K562 (cell line): ENCODE results near the gene TDRD3. TPM values are rescaled to one million over a fixed set of nuclear protein-coding genes. Genes with fewer than 3 reads are reported as not detected.

Experiments used
- ATAC-seq: fragments of 200-7000 bp; cut with Tn5 transposase; 3 replicates; pipeline ENCODE4 v1.9.1; 2020; ENCODE audit warnings: moderate library complexity
- BruUV-seq: library from RNA; stranded (reverse); fragments of 400-500 nt; replicated peaks from 2 replicates; lab custom pipeline; 2021; lab: Mats Ljungman, UMichigan
- CTCF ChIA-PET: fragments of 300-600 bp; formaldehyde crosslinking; extraction: SDS; loops from one replicate; lab custom pipeline; 2021; ENCODE audit warnings: low intra/inter-chr PET ratio; lab: Yijun Ruan, JAX
- POLR2A ChIA-PET: fragments of 300-600, 350-650 bp; sonication (Branson Sonifier 250); formaldehyde crosslinking; extraction: SDS; loops from one replicate; lab custom pipeline; 2021; ENCODE audit warnings: antibody characterized with exemption, inconsistent platforms; lab: Yijun Ruan, JAX
- DNase-seq, 4 experiments: peaks; one replicate each; pipeline versions ENCODE4 v3.0.0 to v3.0.0-alpha.2; 2011 to 2018; ENCODE audit warnings: low spot score in 3 of 4, mixed read lengths in 3 of 4; ENCODE audit errors: extremely low read depth in 1 of 4
- FAIRE-seq: peaks from 2 replicates; lab custom pipeline; 2011; peaks lifted over from hg19 to GRCh38; lab: Jason Lieb, UNC
- H2AFZ ChIP-seq: 2 replicates; pipeline ENCODE4 v1.6.0; 2011; ENCODE audit warnings: low read depth, low read length, control low read depth, inconsistent platforms
- H3K27ac ChIP-seq: fragments of 200-600 bp; 3 replicates; pipeline ENCODE4 v1.8.0; 2011; ENCODE audit warnings: low read depth, mild to moderate bottlenecking, control low read depth, inconsistent platforms, low read length, moderate library complexity, mixed read lengths; ENCODE audit errors: extremely low read depth
- H3K27me3 ChIP-seq, 2 experiments: fragments of 300-600 bp in 1 of 2; 2 replicates in 1 of 2; 3 replicates in 1 of 2; pipeline versions ENCODE4 v1.6.0 to v1.8.0; 2011; ENCODE audit warnings: inconsistent platforms in 2 of 2, low read length in 2 of 2, mild to moderate bottlenecking in 1 of 2, mixed read lengths in 1 of 2, moderate library complexity in 1 of 2; ENCODE audit not compliant: control insufficient read depth in 2 of 2, insufficient read depth in 2 of 2
- H3K36me3 ChIP-seq: fragments of 300-600 bp; 3 replicates; pipeline ENCODE4 v1.8.0; 2011; ENCODE audit warnings: mild to moderate bottlenecking, low read length, inconsistent platforms; ENCODE audit not compliant: control insufficient read depth, insufficient read depth
- H3K4me1 ChIP-seq, 2 experiments: fragments of 200-600 bp in 1 of 2; replicated peaks in 1 of 2; 2 replicates in 1 of 2; 3 replicates in 1 of 2; pipeline versions ENCODE4 v1.5.1 to v1.8.0; 2011; ENCODE audit warnings: inconsistent platforms in 2 of 2, low read length in 2 of 2, mild to moderate bottlenecking in 1 of 2, mixed read lengths in 1 of 2, moderate library complexity in 1 of 2; ENCODE audit not compliant: control insufficient read depth in 2 of 2, insufficient read depth in 2 of 2
- H3K4me2 ChIP-seq: 2 replicates; pipeline ENCODE4 v1.6.1; 2011; ENCODE audit warnings: low read length, control low read depth, inconsistent platforms, mixed read lengths; ENCODE audit not compliant: insufficient read depth
- H3K4me3 ChIP-seq: fragments of 200-600 bp; sonication (generic), shearing (Covaris generic); 2 replicates; pipeline ENCODE4 v1.5.1; 2016; ENCODE audit warnings: control low read depth, inconsistent platforms
- H3K79me2 ChIP-seq: fragments of 200-600 bp; 3 replicates; pipeline ENCODE4 v1.8.0; 2011; ENCODE audit warnings: low read length, inconsistent platforms; ENCODE audit not compliant: control insufficient read depth, insufficient read depth
- H3K9ac ChIP-seq, 2 experiments: 2 replicates each; pipeline versions ENCODE4 v1.6.0 to v1.6.1; 2011; ENCODE audit warnings: low read depth in 2 of 2, low read length in 2 of 2, control low read depth in 1 of 2, inconsistent platforms in 1 of 2, mild to moderate bottlenecking in 1 of 2, mixed read lengths in 1 of 2; ENCODE audit not compliant: insufficient read depth in 1 of 2
- H3K9me1 ChIP-seq: one replicate; pipeline ENCODE4 v1.6.0; 2011; ENCODE audit warnings: inconsistent platforms, mild to moderate bottlenecking, low read length, moderate library complexity; ENCODE audit not compliant: control insufficient read depth, insufficient read depth
- H3K9me3 ChIP-seq: replicated peaks from 2 replicates; pipeline ENCODE4 v1.5.1; 2011; ENCODE audit warnings: low read depth, low read length, inconsistent platforms; ENCODE audit not compliant: control insufficient read depth, insufficient read depth
- H4K20me1 ChIP-seq: replicated peaks from 2 replicates; pipeline ENCODE4 v1.6.1; 2011; ENCODE audit warnings: low read length, inconsistent platforms, mixed read lengths; ENCODE audit not compliant: control insufficient read depth, insufficient read depth
- CEBPG ChIP-seq, 3 experiments: fragments of 200-800 bp in 1 of 3; sonication (Bioruptor generic) in 1 of 3; sonication (generic) in 1 of 3; formaldehyde crosslinking in 1 of 3; IDR thresholded peaks in 2 of 3; conservative IDR thresholded peaks in 1 of 3; 2 replicates each; pipeline versions ENCODE4 v1.6.1 to v1.8.0; 2016 to 2022; ENCODE audit warnings: missing compliant biosample characterization in 2 of 3, missing genetic modification characterization in 2 of 3, mild to moderate bottlenecking in 1 of 3, missing genetic modification reagents in 1 of 3
- NR2C2 ChIP-seq, 2 experiments: fragments of 200-800 bp in 1 of 2; sonication (Bioruptor generic) in 1 of 2; sonication (generic) in 1 of 2; formaldehyde crosslinking in 1 of 2; IDR thresholded peaks; 2 replicates each; pipeline versions ENCODE4 v1.6.1 to v1.8.0; 2016 to 2022; ENCODE audit warnings: mild to moderate bottlenecking in 1 of 2, missing compliant biosample characterization in 1 of 2, missing genetic modification characterization in 1 of 2, missing genetic modification reagents in 1 of 2
- TRIM24 ChIP-seq, 2 experiments: fragments of 450-650 bp; IDR thresholded peaks; 2 replicates each; pipeline ENCODE4 v1.6.1; 2016
- in situ Hi-C: fragments of 300-500 bp; cut with MboI; formaldehyde crosslinking; loops from 4 replicates; pipeline ENCODE4 v1.15.0; 2018; ENCODE audit warnings: inconsistent platforms, mixed read lengths
- intact Hi-C: fragments of 100-400 bp; cut with micrococcal nuclease; formaldehyde crosslinking; loops from 2 replicates; pipeline ENCODE4 v1.14.2; 2022
- polyA plus RNA-seq, 8 experiments: library from polyadenylated mRNA; depleted of rRNA in 4 of 8; stranded (reverse) in 5 of 8; unstranded in 3 of 8; fragments of >200 nt; fragmentation: Nextera tagmentation in 2 of 8; fragmentation: Illumina TruSeq in 1 of 8; extraction: Ambion mirVana in 2 of 8; extraction: Trizol in 1 of 8; gene quantifications; 2 replicates each; pipeline versions ENCODE4 v1.2.1 to v1.2.3, GENCODE V29; 2011 to 2014; ENCODE audit warnings: inconsistent platforms in 1 of 8, missing spikeins in 1 of 8
- total RNA-seq, 7 experiments: library from RNA; depleted of rRNA in 6 of 7; stranded (reverse); fragments of >200 nt in 6 of 7; fragmentation: Illumina TruSeq in 2 of 7; extraction: Trizol in 2 of 7; gene quantifications; 2 replicates each; pipeline versions ENCODE4 v1.2.1 to v1.2.3, GENCODE V29; 2011 to 2021; ENCODE audit warnings: low replicate concordance in 1 of 7
- TF ChIP-seq, protein P1 (sequence below), 2 experiments: fragments of 450-650 bp in 1 of 2; sonication (generic) in 1 of 2; formaldehyde crosslinking in 1 of 2; IDR thresholded peaks in 1 of 2; conservative IDR thresholded peaks in 1 of 2; 2 replicates each; pipeline versions ENCODE4 v1.6.1 to v1.8.1; 2016 to 2023; ENCODE audit warnings: mild to moderate bottlenecking in 2 of 2, moderate library complexity in 2 of 2, inconsistent platforms in 1 of 2, missing genetic modification reagents in 1 of 2
- TF ChIP-seq, protein P2 (sequence below): fragments of 450-650 bp; IDR thresholded peaks from 2 replicates; pipeline ENCODE4 v1.6.1; 2016; ENCODE audit warnings: low read depth

Gene TDRD3
- total and polyA plus RNA-seq, 9 of the 15 experiments (the other 6 are each of a cell fraction or from before 2014, with no cell fraction given) = 3.6 to 16.4 (median 9.5) TPM

DNA sequence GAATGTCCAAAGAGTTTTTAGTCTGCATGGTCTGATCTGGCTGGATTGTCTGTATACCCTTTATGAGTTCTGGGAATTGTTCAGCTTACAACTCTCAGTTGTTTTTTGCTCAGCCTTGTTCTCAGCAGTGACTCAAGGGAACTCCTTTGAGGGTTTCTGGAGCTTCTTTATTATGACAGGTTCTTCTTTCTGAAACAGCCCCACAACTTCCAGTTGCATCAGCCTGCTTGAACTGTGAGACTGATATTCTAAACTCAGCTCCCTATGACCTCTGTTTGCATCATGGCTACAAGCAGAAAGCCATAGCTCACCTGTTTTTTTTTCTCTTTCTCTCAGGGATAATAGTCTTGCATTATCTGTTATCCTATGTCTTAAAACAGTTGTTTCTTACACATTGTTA, 85.0 kb downstream of the TDRD3 start:
- no peaks in the 10 kb centered on the region for H3K27me3 ChIP-seq
- intact Hi-C loops (no loop called here), in situ Hi-C loops (no loop called here)
- H4K20me1 ChIP-seq = no peaks in the 10 kb centered on the region
- ChIA-PET POLR2A (no interaction called here), CTCF (no interaction called here)
- no TSS peak for BruUV-seq
- no peak overlapping the region for H3K4me3 ChIP-seq
- no peak overlapping the region for H3K4me2 ChIP-seq
- ATAC-seq = peak; percentile 71
- H3K36me3 ChIP-seq = peaks cover 3% of the 10 kb centered on the region; the same call in 1 of the 3 replicates
- no peak for FAIRE-seq
- no peak overlapping the region for H2AFZ ChIP-seq
- no peak for DNase-seq
- no peaks in the 10 kb centered on the region for H3K4me1 ChIP-seq
- H3K79me2 ChIP-seq = no peaks in the 10 kb centered on the region
- no peak overlapping the region for H3K9ac ChIP-seq
- TF ChIP-seq, protein P1, sequence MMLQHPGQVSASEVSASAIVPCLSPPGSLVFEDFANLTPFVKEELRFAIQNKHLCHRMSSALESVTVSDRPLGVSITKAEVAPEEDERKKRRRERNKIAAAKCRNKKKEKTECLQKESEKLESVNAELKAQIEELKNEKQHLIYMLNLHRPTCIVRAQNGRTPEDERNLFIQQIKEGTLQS (IDR thresholded peaks at IDR 0.05) = peak; percentile 63; the same call in 1 of the 2 replicates
- TF ChIP-seq, protein P1 (CRISPR knock-in tag; conservative IDR thresholded peaks at IDR 0.05) = no peak
- TF ChIP-seq TRIM24 (IDR thresholded peaks at IDR 0.05) (peak in 1 of 2 experiments; percentile 50; a peak in 2 of 4 replicates), NR2C2 (CRISPR knock-in tag; IDR thresholded peaks at IDR 0.05) (no peak), NR2C2 (tag; IDR thresholded peaks at IDR 0.05) (peak; percentile 65; the same call in 1 of the 2 replicates), CEBPG (CRISPR knock-in tag; IDR thresholded peaks at IDR 0.05) (peak; percentile 74), CEBPG (tag; conservative IDR thresholded peaks at IDR 0.05 in 1 of 2, IDR thresholded peaks at IDR 0.05 in 1 of 2) (peak; percentile 25 to 87; a peak in 2 of 4 replicates)
- TF ChIP-seq, protein P2, sequence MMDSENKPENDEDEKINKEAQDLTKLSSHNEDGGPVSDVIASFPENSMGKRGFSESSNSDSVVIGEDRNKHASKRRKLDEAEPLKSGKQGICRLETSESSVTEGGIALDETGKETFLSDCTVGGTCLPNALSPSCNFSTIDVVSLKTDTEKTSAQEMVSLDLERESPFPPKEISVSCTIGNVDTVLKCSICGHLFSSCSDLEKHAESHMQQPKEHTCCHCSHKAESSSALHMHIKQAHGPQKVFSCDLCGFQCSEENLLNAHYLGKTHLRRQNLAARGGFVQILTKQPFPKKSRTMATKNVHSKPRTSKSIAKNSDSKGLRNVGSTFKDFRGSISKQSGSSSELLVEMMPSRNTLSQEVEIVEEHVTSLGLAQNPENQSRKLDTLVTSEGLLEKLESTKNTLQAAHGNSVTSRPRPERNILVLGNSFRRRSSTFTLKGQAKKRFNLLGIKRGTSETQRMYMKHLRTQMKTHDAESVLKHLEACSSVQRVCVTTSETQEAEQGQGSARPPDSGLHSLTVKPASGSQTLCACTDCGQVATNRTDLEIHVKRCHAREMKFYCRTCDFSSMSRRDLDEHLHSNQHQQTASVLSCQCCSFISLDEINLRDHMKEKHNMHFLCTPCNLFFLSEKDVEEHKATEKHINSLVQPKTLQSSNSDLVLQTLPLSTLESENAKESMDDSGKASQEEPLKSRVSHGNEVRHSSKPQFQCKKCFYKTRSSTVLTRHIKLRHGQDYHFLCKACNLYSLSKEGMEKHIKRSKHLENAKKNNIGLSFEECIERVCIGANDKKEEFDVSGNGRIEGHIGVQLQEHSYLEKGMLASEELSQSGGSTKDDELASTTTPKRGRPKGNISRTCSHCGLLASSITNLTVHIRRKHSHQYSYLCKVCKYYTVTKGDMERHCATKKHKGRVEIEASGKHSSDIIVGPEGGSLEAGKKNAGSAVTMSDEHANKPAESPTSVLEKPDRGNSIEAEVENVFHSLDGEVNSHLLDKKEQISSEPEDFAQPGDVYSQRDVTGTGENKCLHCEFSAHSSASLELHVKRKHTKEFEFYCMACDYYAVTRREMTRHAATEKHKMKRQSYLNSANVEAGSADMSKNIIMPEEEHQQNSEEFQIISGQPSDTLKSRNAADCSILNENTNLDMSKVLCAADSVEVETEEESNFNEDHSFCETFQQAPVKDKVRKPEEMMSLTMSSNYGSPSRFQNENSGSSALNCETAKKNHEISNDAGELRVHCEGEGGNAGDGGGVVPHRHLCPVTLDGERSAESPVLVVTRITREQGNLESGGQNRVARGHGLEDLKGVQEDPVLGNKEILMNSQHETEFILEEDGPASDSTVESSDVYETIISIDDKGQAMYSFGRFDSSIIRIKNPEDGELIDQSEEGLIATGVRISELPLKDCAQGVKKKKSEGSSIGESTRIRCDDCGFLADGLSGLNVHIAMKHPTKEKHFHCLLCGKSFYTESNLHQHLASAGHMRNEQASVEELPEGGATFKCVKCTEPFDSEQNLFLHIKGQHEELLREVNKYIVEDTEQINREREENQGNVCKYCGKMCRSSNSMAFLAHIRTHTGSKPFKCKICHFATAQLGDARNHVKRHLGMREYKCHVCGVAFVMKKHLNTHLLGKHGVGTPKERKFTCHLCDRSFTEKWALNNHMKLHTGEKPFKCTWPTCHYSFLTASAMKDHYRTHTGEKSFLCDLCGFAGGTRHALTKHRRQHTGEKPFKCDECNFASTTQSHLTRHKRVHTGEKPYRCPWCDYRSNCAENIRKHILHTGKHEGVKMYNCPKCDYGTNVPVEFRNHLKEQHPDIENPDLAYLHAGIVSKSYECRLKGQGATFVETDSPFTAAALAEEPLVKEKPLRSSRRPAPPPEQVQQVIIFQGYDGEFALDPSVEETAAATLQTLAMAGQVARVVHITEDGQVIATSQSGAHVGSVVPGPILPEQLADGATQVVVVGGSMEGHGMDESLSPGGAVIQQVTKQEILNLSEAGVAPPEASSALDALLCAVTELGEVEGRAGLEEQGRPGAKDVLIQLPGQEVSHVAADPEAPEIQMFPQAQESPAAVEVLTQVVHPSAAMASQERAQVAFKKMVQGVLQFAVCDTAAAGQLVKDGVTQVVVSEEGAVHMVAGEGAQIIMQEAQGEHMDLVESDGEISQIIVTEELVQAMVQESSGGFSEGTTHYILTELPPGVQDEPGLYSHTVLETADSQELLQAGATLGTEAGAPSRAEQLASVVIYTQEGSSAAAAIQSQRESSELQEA = no peak
- no peak overlapping the region for H3K27ac ChIP-seq
- H3K9me1 ChIP-seq = no peaks in the 10 kb centered on the region
- H3K9me3 ChIP-seq = no peaks in the 10 kb centered on the region
